K562 (cell line): ENCODE measurements around the gene LTA. TPM values are rescaled to one million over a fixed set of nuclear protein-coding genes. Genes with fewer than 3 reads are reported as not detected.

Experiments
- OTX1 ChIP-seq: fragments of 450-650 bp; formaldehyde crosslinking; IDR thresholded peaks from 2 replicates; pipeline ENCODE4 v1.4.0; 2022; ENCODE audit warnings: mild to moderate bottlenecking
- PRDM10 ChIP-seq: fragments of 450-650 bp; IDR thresholded peaks from 2 replicates; pipeline ENCODE4 v1.6.1; 2018; ENCODE audit not compliant: partially characterized antibody
- PRPF4 ChIP-seq: fragments of 200-400 bp; formaldehyde crosslinking; IDR thresholded peaks from one replicate; pipeline ENCODE4 v1.6.1; 2017; ENCODE audit warnings: low read length, low read depth, mild to moderate bottlenecking; ENCODE audit not compliant: insufficient read depth, poor library complexity, severe bottlenecking
- U2AF2 ChIP-seq: fragments of 200-400 bp; formaldehyde crosslinking; optimal IDR thresholded peaks from 2 replicates; pipeline ENCODE3; 2017; ENCODE audit warnings: low read depth, mild to moderate bottlenecking, low read length
- ZBTB1 ChIP-seq: sonication (generic); formaldehyde crosslinking; IDR thresholded peaks from 2 replicates; pipeline ENCODE4 v1.8.1; 2023; ENCODE audit warnings: missing genetic modification reagents, low read depth, mild to moderate bottlenecking, borderline replicate concordance
- ZNF507 ChIP-seq: conservative IDR thresholded peaks from 2 replicates; pipeline ENCODE4 v1.6.1; 2017; ENCODE audit warnings: missing genetic modification characterization, missing compliant biosample characterization
- ZNF644 ChIP-seq: fragments of 200-800 bp; sonication (Bioruptor generic); IDR thresholded peaks from 2 replicates; pipeline ENCODE4 v1.6.1; 2016; ENCODE audit warnings: low read depth, missing genetic modification characterization, missing compliant biosample characterization
- ZNF668 ChIP-seq: fragments of 250-450 bp; sonication (Bioruptor Pico); IDR thresholded peaks from 2 replicates; pipeline ENCODE4 v1.8.0; 2022; ENCODE audit warnings: mild to moderate bottlenecking, inconsistent platforms
- polyA plus RNA-seq, 8 experiments: library from polyadenylated mRNA; depleted of rRNA in 4 of 8; stranded (reverse) in 5 of 8; unstranded in 3 of 8; fragments of >200 nt; fragmentation: Nextera tagmentation in 2 of 8; fragmentation: Illumina TruSeq in 1 of 8; extraction: Ambion mirVana in 2 of 8; extraction: Trizol in 1 of 8; gene quantifications; 2 replicates each; pipeline versions ENCODE4 v1.2.1 to v1.2.3, GENCODE V29; 2011 to 2014; ENCODE audit warnings: inconsistent platforms in 1 of 8, missing spikeins in 1 of 8
- total RNA-seq, 7 experiments: library from RNA; depleted of rRNA in 6 of 7; stranded (reverse); fragments of >200 nt in 6 of 7; fragmentation: Illumina TruSeq in 2 of 7; extraction: Trizol in 2 of 7; gene quantifications; 2 replicates each; pipeline versions ENCODE4 v1.2.1 to v1.2.3, GENCODE V29; 2011 to 2021; ENCODE audit warnings: low replicate concordance in 1 of 7

Gene LTA
- total and polyA plus RNA-seq, 9 of the 15 experiments (the other 6 are each of a cell fraction or from before 2014, with no cell fraction given) = 0.80 TPM; not detected in 8

GRCh38 chr6:31621320-31621939, 49.3 kb downstream of the LTA start (continued):
- TF ChIP-seq PRDM10 (no peak), ZNF507 (no peak), ZNF668 (CRISPR knock-in tag) (no peak), ZBTB1 (CRISPR knock-in tag) (no peak), U2AF2 (no peak), PRPF4 (no peak), OTX1 (CRISPR knock-in tag) (no peak), ZNF644 (tag) (no peak)
